ENCODE measurements around the gene TYW1.
A peak's percentile ranks its signal among the peaks of the same experiment; 100 is the strongest.
"Not testable (repeated sequence)": the region's sequence is repeated elsewhere in the genome, so short reads cannot be mapped to it uniquely, and the experiment has no call there.

The TYW1 gene, protein sequence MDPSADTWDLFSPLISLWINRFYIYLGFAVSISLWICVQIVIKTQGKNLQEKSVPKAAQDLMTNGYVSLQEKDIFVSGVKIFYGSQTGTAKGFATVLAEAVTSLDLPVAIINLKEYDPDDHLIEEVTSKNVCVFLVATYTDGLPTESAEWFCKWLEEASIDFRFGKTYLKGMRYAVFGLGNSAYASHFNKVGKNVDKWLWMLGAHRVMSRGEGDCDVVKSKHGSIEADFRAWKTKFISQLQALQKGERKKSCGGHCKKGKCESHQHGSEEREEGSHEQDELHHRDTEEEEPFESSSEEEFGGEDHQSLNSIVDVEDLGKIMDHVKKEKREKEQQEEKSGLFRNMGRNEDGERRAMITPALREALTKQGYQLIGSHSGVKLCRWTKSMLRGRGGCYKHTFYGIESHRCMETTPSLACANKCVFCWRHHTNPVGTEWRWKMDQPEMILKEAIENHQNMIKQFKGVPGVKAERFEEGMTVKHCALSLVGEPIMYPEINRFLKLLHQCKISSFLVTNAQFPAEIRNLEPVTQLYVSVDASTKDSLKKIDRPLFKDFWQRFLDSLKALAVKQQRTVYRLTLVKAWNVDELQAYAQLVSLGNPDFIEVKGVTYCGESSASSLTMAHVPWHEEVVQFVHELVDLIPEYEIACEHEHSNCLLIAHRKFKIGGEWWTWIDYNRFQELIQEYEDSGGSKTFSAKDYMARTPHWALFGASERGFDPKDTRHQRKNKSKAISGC

GRCh38 chr7:66996444-66997191 lies at the start of gene TYW1:
TSS of gene TYW1 (plus strand) at chr7:66996833. CDS start at chr7:66996979, 146 bp downstream.
- peak; percentile 98 for DNase-seq

GRCh38 chr7:66948480-66949109 lies 48.0 kb upstream of the TYW1 start:
- no peak for DNase-seq

GRCh38 chr7:66950311-66950710 lies 46.3 kb upstream of the TYW1 start:
- no peak for DNase-seq

DNA sequence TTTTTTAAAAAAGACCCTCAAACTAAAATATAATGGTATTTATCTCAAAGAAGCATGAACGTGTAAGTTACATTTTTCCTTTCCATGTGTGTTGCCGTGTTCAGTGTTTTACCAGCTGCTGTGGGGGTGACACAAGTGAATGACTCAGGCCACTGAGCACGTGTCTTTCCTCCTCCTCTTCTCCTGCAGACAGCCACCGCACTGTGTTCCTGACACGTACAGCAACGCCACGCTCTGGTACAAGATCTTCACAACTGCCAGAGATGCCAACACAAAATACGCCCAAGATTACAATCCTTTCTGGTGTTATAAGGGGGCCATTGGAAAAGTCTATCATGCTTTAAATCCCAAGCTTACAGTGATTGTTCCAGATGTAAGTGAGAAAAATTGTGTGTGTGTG lies 45.9 kb upstream of the TYW1 start:
- no peak for DNase-seq

DNA sequence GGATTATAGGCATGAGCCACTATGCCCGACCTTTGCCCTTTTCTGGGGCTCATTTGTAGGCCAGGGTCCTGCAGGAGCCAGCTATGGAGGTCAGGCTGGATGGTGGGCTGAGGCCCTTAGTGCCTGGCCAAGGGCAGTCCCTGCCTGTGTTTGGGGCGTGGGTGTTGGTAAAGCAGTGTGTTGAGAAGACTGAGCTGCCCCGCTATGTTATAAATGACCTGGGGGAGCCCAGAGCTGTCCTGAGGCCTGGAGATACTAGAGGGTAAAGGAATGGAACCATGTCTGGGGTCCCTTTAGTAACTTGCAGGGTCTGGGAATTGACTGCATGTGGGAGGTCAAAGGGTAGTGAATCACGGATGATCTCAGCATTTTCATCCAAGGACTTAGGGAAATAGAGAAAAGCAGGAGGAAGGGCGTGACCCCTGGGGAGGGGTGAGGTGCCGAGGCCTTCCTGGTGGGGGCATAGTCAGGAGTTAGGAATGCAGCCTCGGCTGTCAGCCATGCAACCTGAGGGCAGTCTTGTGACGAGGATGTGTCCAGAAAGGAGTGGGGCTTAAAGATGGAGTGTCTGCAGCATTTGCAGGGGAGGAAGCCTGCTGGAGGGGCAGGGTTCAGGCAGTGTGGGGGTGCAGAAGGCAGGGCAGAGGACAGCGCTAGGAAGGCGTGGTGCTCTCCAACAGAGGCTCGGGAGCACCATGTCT lies 44.1 kb upstream of the TYW1 start:
- DNase-seq, result no peak

DNA sequence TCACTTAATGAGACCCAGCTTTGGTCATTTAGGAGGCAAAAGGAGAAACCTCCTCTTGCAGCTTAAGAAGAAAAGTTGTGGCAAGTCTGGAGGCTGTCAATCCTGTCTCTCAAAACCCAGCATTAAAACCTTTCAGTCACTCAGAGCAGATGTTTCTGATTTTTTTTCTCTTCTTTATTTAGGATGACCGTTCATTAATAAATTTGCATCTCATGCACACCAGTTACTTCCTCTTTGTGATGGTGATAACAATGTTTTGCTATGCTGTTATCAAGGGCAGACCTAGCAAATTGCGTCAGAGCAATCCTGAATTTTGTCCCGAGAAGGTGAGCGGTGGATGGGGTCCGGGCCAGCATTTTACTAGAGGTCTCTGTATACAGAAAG lies 43.6 kb upstream of the TYW1 start:
- DNase-seq, result no peak

GRCh38 chr7:66957595-66958290 lies 38.9 kb upstream of the TYW1 start:
- DNase-seq, result no peak

DNA sequence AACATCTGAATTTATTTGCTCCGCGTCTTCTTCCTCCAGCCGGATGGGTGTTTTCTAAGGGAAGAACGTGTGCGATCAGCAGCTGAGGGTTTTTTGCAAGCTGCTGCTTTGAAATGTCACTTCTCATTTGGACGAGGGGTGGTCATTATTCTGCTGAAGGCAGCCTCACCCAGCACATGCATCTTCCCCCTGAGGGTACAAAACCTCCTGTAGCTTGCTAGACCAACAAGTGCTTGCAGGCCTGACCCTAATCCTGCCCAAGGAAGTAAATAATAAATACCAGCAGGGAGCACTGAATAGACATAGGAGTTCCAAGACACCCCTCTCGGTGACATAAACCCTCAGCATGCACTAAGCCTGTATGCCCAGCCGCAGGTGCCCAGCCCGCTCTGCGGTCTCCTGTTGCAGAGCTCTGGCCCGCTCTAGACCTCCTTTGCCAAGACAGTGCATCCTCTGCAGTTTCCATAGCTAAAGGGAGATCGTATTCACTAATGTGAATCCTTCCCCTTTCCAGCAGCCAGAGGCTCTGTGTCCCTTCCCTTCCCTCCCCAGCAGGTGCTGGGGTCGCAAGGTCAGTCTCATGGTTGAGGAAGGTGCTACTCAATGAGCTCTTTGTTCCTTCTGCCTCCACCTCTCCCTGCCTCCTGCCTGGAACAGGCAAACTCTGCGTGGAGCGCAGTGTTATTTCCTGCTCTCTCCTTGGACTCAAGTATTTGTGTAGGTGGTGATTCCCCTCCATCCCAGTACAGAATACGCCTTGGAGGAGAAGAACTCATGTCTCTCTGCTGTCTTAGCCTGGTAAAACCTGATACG lies 37.9 kb upstream of the TYW1 start:
- DNase-seq, result no peak

- DNase-seq, result no peak
These were observed 36.4 kb upstream of the TYW1 start for GRCh38 chr7:66960192-66960591.

GRCh38 chr7:66961096-66961495 lies 35.5 kb upstream of the TYW1 start:
- no peak for DNase-seq

DNA sequence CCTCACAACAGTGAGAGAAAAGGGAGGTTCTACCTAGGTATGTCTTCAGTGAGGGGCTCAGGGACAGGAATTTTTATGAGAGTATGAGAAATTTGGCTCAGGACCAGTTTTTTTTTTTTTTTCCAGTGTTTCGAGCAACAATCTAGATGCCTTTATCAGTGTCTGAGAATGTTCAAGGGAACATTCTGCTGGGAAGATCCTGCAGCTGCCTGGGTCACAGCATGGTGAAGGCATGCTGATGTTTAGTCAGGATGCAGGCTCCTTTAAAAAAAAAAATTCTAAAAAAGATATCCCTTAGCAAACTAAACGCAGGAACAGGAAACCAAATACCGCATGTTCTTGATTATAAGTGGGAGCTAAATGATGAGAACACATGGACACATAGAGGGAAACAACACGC lies 32.2 kb upstream of the TYW1 start:
- DNase-seq, result no peak

DNA sequence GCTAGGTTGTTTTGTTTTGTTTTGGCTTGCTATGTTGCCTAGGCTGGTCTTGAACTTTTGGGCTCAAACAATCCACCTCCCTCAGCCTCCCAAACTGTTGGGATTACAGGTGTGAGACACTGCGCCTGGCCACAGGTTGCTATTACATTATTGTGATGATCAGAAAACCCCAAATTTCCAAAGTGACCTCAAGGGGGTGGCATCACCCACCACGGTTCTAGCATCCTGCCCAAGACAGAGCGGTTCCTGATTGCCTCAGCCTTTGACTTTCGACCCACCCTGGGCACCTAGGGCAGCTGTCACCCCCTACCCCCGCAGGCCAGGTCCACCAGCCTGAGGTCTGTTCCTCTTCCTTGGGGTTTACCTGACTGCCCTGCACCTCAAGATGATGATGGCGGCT lies 29.6 kb upstream of the TYW1 start:
- no peak for DNase-seq

DNA sequence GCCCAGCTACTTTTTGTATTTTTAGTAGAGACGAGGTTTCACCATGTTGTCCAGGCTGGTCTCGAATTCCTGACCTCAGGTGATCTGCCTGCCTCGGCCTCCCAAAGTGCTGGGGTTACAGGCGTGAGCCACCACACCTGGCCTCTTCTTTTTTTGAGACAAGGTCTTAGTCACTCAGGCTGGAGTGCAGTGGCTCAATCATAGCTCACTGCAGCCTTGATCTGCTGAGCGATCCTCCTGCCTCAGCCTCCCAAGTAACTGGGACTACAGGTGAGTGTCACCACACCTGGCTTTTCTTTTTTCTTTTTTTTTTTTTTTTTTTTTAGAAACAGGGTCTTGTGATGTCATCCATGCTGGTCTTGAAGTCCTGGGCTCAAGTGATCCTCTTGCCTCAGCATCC lies 27.6 kb upstream of the TYW1 start:
- not testable (repeated sequence) for DNase-seq

DNA sequence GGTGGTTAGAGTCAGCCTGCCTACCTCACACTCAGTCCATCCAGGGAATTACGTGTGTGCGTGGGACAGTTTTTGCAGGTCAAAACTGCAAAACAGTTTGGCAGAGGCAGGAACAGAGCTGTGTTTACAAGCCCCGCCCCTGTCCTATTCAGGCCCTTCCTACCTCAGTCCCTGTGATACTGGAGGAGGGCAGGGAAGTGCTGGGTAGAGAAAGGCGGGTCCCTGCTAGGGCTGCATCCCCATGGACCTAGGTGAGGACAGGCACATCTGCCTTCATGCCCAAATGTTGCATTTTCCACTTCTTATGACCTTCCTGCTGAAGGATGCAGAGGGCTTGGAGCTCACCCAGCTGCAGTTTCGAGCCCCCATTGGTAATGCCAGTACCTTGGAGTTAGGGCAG lies 26.3 kb upstream of the TYW1 start:
- DNase-seq, result no peak

GRCh38 chr7:66974986-66975590 lies 21.5 kb upstream of the TYW1 start:
- DNase-seq, result no peak

DNA sequence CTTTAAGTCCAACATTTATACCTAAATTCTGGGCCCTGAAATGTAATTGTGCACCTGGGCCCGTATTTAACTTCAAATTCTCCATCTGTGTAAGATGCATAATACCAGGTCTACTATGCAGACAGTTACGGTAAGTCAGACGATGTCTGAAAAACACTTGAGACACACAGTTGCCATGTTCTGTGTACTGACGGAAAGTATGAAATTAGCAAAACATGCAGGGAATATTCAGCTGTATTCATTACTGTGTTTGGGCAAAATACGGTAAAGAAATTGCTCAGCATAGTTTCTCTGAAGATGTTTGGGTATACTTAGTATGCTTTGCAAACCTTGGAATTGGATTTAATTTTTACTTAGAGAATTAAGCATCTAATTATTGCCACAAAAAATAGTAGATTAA lies 18.3 kb upstream of the TYW1 start:
- not testable (repeated sequence) for DNase-seq

DNA sequence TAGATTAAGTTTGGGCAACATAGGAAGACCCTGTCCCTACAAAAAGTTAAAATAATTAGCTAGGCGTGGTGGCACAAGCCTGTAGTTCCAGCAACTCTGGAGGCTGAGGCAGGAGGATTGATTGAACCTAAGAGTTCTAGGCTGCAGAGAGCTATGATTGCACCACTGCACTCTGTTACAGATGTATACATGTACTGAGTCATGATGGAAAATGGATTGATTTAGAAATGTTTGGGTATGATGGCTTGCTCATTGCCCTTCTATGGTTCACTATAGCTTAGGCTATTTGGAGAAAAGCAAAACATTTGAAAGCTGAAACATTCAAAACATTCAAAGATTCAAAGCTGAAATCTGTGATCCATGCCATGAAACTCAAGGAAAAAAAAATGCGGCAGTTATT lies 17.6 kb upstream of the TYW1 start:
- DNase-seq, result not testable (repeated sequence)

DNA sequence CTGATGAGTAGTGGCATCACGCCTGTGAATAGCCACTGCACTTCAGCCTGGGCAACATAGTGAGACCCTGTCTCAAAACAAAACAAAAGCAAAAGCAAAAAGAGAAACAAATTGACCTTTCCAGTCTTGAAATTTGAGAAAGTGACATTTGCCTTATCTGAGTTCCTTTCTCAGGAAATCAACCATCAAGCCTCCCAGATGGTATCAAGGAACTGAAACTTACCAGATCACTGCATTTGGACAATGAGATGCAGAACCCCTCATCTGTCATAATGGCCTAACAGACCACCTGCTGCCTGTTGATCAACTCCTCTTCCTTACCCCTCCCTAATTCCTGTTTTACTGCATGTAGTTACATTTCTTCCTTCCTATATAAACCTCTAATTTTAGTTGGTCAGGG lies 16.3 kb upstream of the TYW1 start:
- DNase-seq, result not testable (repeated sequence)

DNA sequence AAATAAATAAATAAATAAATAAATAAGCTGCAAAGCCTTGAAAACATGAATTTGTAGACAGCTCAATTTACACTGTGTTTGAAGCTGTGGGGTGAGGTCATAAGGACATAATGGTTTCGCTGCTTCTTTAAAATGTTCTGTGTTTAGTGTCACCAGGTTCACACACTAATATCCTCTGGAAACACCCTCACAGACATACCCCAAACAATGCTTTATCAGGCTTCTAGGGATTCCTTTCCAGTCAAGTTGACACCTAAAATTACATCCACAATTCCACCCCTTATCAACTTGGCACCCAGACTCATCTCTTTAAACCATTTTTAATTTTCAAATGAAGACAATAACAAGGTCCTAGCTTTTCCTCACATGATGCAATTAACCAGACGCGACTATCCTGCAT lies 7.1 kb upstream of the TYW1 start:
- not testable (repeated sequence) for DNase-seq

DNA sequence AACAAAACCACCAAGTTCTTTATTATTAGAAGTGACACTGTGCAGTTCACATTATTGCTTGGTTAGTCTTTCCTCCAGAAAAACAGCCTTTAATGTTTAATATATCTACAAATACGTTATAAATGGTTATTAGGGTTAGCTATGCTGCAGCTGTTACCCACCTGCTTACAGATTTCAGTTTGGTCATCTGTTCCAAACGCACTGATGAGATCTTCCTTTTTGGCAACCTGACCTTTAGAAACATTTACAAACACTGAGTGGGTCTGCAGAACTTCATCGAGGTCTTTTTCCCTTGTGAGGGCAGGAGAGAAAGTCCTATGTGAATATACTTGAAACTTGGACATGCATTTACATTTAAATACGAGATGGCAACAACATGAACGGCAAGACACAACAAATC lies 2.6 kb upstream of the TYW1 start:
- not testable (repeated sequence) for DNase-seq

- peak; percentile 56 for DNase-seq
These were observed 2.0 kb upstream of the TYW1 start for GRCh38 chr7:66994691-66995049.
